ENCODE measurements around the gene DNTT.

GRCh38 chr10:96360331-96360730 is 56.1 kb downstream of the DNTT start:
- TF ChIP-seq EZH2 (IDR thresholded peaks at IDR 0.05; ENCODE audit: insufficient read depth, poor library complexity, severe bottlenecking): no peak
- TF ChIP-seq EZH2phosphoT487 (IDR thresholded peaks at IDR 0.05; ENCODE audit: insufficient read depth, low read depth): no peak

All from GM23248 (cell line).